CD4-positive, alpha-beta T cell (primary cell): ENCODE data around the gene TCIRG1. TPM values are rescaled to one million over a fixed set of nuclear protein-coding genes. Genes with fewer than 3 reads are reported as not detected.

ENCODE experiments used
- ATAC-seq: fragments of 200-7000 bp; cut with Tn5 transposase; one replicate; pipeline ENCODE4 v1.10.0; 2022; ENCODE audit warnings: mild to moderate bottlenecking; ENCODE audit not compliant: poor library complexity
- CTCF ChIA-PET: fragments of 350-600 bp; sonication (Branson Sonifier 250); formaldehyde crosslinking; loops from one replicate; lab custom pipeline; 2021; ENCODE audit warnings: antibody characterized with exemption, inconsistent platforms; lab: Charles Lee
- POLR2A ChIA-PET: fragments of 350-600 bp; sonication (Branson Sonifier 250); formaldehyde crosslinking; loops from one replicate; lab custom pipeline; 2021; ENCODE audit warnings: antibody characterized with exemption, inconsistent platforms; lab: Charles Lee
- DNase-seq, 14 experiments: peaks; one replicate each; pipeline ENCODE4 v3.0.0-alpha.2; 2013 to 2020; ENCODE audit warnings: mixed read lengths in 2 of 14
- H3K27ac ChIP-seq, 2 donors: one replicate each; pipeline versions ENCODE4 v1.5.1 to v1.7.0; 2013; ENCODE audit warnings: low read length in 2 of 2, low read depth in 1 of 2, mild to moderate bottlenecking in 1 of 2
- H3K27me3 ChIP-seq, 2 experiments: 1 replicate in 1 of 2; 2 replicates in 1 of 2; pipeline versions ENCODE4 v1.6.1 to v1.7.0; 2013; ENCODE audit warnings: low read length in 2 of 2, control low read depth in 1 of 2, mild to moderate bottlenecking in 1 of 2, moderate library complexity in 1 of 2; ENCODE audit not compliant: insufficient read depth in 2 of 2, control insufficient read depth in 1 of 2
- H3K36me3 ChIP-seq: one replicate; pipeline ENCODE4 v1.6.1; 2013; ENCODE audit warnings: low read length, control low read depth; ENCODE audit not compliant: insufficient read depth
- H3K4me1 ChIP-seq: one replicate; pipeline ENCODE4 v1.6.1; 2013; ENCODE audit warnings: low read length, control low read depth; ENCODE audit not compliant: insufficient read depth
- H3K4me3 ChIP-seq: one replicate; pipeline ENCODE4 v1.5.1; 2013; ENCODE audit warnings: mild to moderate bottlenecking, low read length, moderate library complexity
- H3K9me3 ChIP-seq, 2 experiments: 1 replicate in 1 of 2; 2 replicates in 1 of 2; pipeline versions ENCODE4 v1.6.1 to v1.7.0; 2013; ENCODE audit warnings: low read length in 2 of 2, mild to moderate bottlenecking in 2 of 2, control low read depth in 1 of 2, moderate library complexity in 1 of 2; ENCODE audit not compliant: control insufficient read depth in 1 of 2, insufficient read depth in 1 of 2
- H3K27ac Mint-ChIP-seq: one replicate; pipeline ENCODE4 v1.8.0; 2020; ENCODE audit warnings: mixed read lengths
- H3K27me3 Mint-ChIP-seq: one replicate; pipeline ENCODE4 v1.8.0; 2021; ENCODE audit warnings: mixed read lengths
- H3K36me3 Mint-ChIP-seq: one replicate; pipeline ENCODE4 v1.8.0; 2021; ENCODE audit warnings: low read depth, mixed read lengths
- H3K4me1 Mint-ChIP-seq: one replicate; pipeline ENCODE4 v1.8.0; 2021; ENCODE audit warnings: low read depth, mixed read lengths
- H3K4me3 Mint-ChIP-seq: one replicate; pipeline ENCODE4 v1.8.0; 2020; ENCODE audit warnings: mild to moderate bottlenecking, mixed read lengths
- H3K9me3 Mint-ChIP-seq: one replicate; pipeline ENCODE4 v1.8.0; 2020; ENCODE audit warnings: mixed read lengths
- CTCF ChIP-seq: fragments of 200-600 bp; IDR thresholded peaks from one replicate; pipeline ENCODE4 v1.8.0; 2022; ENCODE audit warnings: antibody characterized with exemption, mild to moderate bottlenecking
- intact Hi-C, 2 experiments: fragments of 100-400 bp; cut with DNase I in 1 of 2; cut with micrococcal nuclease in 1 of 2; formaldehyde crosslinking; loops; one replicate each; pipeline versions ENCODE4 v1.15.1 to v1.9.0; 2023 to 2025; cut with DNase I, micrococcal nuclease
- total RNA-seq, 174 experiments: library from RNA in 2 of 174; stranded (reverse) in 2 of 174; gene quantifications; one replicate each; pipeline ENCODE4 v1.2.3 and lab custom pipeline; 2021 to 2026

Gene TCIRG1
- total RNA-seq, 2 experiments from 2014 or later = 202 to 207 TPM

- Histone ChIP-seq H3K9me3 (peaks cover 0 to 4% of the 10 kb centered on the region in 2 experiments), H3K36me3 (peaks cover 3% of the 10 kb centered on the region), H3K4me3 (no peak overlapping the region), H3K4me1 (peaks cover 44% of the 10 kb centered on the region), H3K27ac (no peak overlapping the region), H3K27me3 (no peaks in the 10 kb centered on the region)
- H3K27me3 Mint-ChIP-seq = no peaks in the 10 kb centered on the region
- peaks cover 18% of the 10 kb centered on the region for H3K4me1 Mint-ChIP-seq
- H3K36me3 Mint-ChIP-seq = peaks cover 8% of the 10 kb centered on the region
- no peak overlapping the region for H3K27ac Mint-ChIP-seq
- CTCF ChIA-PET = no interaction called here
- POLR2A ChIA-PET = no interaction called here
- TF ChIP-seq CTCF = no peak
- H3K4me3 Mint-ChIP-seq = no peak overlapping the region
- no peaks in the 10 kb centered on the region for H3K9me3 Mint-ChIP-seq
- intact Hi-C loops = no loop called here
- no peak for ATAC-seq
- DNase-seq = peak in 1 of 14 experiments; percentile 19
These were observed 42.8 kb upstream of the TCIRG1 start for GRCh38 chr11:67996051-67996450.

GRCh38 chr11:67996622-67997474 is 42.0 kb upstream of the TCIRG1 start:
- Mint-ChIP-seq H3K9me3 (no peaks in the 10 kb centered on the region), H3K36me3 (peaks cover 8% of the 10 kb centered on the region), H3K27me3 (no peaks in the 10 kb centered on the region), H3K4me1 (peaks cover 18% of the 10 kb centered on the region), H3K4me3 (no peak overlapping the region), H3K27ac (no peak overlapping the region)
- intact Hi-C loops = no loop called here
- Histone ChIP-seq H3K9me3 (peaks cover 0 to 4% of the 10 kb centered on the region in 2 experiments), H3K36me3 (peaks cover 3% of the 10 kb centered on the region), H3K4me3 (no peak overlapping the region), H3K4me1 (peaks cover 44% of the 10 kb centered on the region), H3K27me3 (no peaks in the 10 kb centered on the region), H3K27ac (no peak overlapping the region)
- ChIA-PET CTCF (no interaction called here), POLR2A (no interaction called here)
- no peak for TF ChIP-seq CTCF
- DNase-seq (peak in 5 of 14 experiments; percentile 20 to 71 (median 33)), ATAC-seq (peak; percentile 67)

GRCh38 chr11:67997475-67997921 is 41.3 kb upstream of the TCIRG1 start:
- Mint-ChIP-seq H3K36me3 (peaks cover 8% of the 10 kb centered on the region), H3K27ac (no peak overlapping the region), H3K4me1 (peaks cover 24% of the 10 kb centered on the region), H3K4me3 (no peak overlapping the region), H3K9me3 (no peaks in the 10 kb centered on the region), H3K27me3 (no peaks in the 10 kb centered on the region)
- H3K4me3 ChIP-seq = no peak overlapping the region
- H3K36me3 ChIP-seq = peaks cover 3% of the 10 kb centered on the region
- H3K9me3 ChIP-seq = peaks cover 0 to 4% of the 10 kb centered on the region in 2 experiments
- DNase-seq (peak in 2 of 14 experiments; percentile 2 to 31), ATAC-seq (no peak)
- TF ChIP-seq CTCF = no peak
- intact Hi-C loops = no loop called here
- POLR2A ChIA-PET = no interaction called here
- CTCF ChIA-PET = no interaction called here
- peaks cover 46% of the 10 kb centered on the region for H3K4me1 ChIP-seq
- no peaks in the 10 kb centered on the region for H3K27me3 ChIP-seq
- no peak overlapping the region for H3K27ac ChIP-seq
